NCI-H187 (cell line): ENCODE data around the gene PGBD5.

ENCODE experiments used
- DNase-seq, 2 experiments: peaks; one replicate each; lab custom pipeline; 2025; lab: John Stamatoyannopoulos, UW

PGBD5 gene

DNA sequence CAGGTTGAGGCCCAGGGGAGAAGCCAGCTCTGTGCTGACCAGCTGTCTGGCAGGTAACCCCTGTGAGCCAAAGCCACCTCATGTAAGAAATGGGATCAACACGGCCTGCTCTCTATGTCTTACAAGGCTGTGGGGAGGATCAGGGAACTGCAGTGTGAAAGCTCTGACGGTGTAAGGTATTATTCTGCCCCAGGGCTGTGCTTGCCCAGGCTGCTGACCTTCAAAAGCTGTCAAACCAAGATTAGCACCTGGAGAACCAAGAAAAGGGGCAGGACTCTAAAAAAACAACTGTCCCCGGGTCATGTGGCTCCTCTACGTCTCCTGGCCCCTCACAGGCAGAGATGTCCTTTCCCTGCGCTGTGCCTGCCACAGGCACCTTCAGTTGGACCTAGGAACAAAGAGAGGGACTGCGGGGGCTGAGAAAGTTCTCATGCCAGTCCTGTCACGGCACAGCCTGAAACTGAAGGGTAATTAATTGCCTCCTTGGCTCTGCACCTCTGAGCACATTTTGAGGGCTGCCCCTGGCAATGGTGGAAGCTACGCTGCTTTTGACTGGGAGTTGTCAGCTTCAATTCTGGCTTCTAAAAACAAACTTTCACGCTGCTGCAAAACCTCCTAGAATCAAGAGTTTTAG lies 77.6 kb downstream of the PGBD5 start:
- no peak for DNase-seq

DNA sequence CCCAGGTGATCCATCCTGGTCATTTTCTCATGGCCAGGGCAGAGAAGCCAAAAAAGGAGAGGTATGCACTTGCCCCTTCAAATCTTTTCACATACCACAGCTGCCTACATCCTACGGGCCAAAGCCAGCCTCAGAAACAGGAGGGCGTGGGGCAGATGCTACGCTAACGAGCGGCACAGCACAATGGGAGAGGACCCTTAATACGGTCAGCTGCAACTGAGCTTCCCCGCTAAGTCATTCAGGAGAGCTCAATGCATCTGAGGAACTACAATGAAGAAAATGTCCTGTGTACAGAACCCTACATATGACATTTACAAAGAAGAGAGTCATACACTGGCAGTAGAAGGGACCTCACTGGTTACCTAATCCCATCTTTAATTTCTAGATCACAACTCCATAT lies 78.2 kb downstream of the PGBD5 start:
- DNase-seq, result no peak

DNA sequence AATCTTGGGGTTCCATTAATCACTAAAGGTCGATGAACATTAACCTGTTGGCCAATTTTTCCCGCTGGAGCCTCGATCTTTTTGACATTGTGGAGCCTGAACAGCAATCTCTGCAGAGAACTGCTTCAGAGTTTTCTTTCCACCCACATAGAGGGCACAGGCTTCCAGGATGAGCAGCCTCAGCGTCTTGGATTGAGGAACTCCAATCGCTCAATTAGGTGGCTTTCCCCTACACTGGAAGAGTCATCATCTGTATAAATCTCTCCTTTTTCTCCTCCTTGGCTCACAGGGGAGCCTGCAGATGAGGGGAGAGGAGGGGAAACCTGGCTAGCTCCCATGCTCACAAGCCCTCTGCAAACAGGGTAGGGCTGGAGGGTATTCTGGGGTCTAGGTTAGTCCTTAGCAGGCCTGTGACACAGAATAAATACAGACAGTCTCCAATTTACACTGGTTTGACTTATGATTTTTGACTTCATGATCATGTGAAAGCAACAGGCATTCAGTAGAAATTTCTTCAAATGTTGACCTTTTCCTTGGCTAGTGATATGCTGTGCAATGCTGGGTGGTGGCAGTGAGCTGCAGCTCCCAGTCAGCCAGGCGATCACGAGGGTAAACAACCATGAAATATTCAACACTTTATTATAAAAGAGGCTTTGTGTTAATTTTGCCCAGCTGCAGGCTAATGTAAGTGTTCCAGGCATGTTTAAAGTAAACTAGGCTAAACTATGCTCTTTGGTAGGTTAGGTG lies 80.8 kb downstream of the PGBD5 start:
- no peak for DNase-seq

DNA sequence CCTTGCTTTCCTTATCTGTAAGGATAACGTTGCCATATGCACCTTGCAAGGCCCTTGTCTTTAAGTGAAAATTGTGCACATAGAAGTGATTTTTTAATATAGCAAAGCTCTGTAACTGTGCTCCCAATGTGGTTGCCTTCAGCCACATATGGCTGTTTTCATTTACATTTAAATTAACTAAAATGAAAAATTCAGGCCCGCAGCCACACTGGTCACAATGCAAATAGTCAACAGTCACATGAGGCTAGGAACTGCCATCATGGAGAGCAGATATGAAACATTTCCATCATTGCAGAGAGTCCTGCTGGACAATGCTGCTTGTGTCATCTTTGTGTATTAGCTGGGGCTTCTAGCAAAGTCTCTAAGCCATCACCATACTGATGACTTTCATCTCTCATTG lies 83.4 kb downstream of the PGBD5 start:
- no peak for DNase-seq

DNA sequence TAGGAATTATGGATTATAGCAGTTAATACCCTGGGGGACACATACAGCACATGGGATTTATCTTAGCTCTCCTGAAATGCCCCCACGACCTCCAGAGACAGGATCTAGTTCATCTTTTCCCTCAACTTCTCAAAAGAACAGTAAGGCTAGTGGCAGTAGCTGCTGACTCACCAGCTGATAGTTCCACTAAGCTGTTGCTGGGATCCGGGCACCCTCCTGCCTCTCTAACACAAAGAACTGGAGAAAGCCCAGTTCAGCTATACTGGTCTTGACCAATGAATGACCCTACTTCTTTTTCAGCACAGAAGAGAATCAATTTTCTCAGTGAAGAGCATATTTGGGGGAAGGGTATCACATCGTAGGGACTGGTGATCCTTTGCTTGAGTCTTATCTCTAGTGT lies 84.1 kb downstream of the PGBD5 start:
- DNase-seq, result no peak

DNA sequence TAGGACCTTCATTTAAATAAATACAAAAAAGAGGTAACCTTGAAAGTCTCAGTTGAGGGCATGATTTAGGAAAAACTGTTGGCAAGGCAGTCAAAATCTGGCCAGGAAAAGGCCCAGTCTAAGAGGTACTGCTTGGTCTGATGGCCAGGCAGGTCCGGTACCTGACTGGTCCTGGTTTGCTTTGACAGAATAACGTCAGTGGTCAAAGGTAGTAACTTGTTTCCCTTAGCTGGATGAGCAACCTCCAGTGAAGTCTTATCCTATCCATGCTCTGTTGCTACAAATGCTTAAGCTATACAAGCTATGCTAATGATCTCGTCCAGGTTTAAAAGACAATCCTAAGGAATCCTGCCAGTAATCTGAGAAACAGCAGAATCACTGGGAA lies 85.0 kb downstream of the PGBD5 start:
- no peak for DNase-seq

DNA sequence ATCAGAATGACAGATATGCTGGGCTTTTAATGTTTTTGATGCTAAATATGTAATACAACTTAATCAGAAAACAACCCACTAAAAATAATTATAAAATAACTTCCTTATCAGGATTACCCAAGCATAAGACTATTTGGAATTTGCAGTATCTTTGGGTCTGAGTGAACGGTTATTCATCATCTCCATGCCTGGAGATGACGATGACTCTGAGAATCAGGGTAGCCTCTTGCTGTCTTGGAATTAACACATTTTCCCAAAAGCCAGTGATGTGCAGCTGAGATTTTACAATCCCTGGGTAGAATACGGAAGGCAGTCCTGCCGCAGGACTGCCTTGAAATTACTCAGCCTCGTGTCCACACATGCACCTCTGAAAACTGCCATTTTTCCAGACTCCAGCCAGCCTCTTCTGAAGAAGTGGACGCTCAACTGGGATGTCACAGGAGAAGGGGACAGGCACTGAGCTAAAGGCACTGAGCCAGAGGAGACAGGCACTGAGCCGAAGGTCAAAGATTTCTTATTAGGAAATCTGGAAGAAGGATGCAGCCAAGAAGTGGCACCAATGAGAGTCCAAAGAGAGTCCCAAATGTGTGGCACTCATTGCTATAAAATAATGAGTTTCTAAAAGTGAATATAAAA lies 85.5 kb downstream of the PGBD5 start:
- no peak for DNase-seq

DNA sequence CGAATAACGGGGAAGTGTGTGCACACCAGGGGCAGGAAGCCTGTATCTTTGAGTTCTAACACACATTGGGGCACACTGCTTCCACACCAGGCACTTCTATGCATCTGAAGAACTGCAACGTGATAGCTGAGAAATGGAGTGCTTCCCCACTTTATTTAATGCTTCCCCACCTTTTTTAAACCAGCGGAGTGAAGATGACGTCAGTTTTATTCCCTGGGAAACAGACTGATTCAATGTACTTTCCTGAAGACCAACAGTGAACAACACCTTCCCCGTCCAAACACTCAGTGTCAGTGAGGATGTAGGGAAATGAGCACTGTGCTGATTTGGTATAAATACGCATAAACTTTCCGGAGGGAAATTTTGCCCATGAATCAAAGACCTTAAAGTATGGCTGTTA lies 87.1 kb downstream of the PGBD5 start:
- no peak for DNase-seq

DNA sequence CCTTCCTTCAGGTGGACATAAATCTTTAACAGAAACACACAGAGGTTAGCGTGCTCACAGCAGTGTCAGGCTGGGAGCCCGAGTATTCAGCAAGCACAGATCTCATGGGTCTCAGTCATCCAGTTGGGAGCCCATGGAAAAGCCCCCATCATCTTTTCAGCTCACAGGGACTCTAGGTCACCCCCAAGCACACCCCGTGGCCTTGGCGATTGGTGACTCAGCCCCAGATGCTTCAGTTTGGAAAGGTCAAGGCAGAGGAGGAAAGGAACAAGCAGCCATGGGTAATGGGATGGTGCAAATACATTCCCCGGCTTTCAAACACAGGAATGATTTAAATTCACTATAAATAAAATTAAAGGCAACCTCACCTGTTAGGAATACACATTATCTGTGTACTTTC lies 88.9 kb downstream of the PGBD5 start:
- DNase-seq, result no peak

DNA sequence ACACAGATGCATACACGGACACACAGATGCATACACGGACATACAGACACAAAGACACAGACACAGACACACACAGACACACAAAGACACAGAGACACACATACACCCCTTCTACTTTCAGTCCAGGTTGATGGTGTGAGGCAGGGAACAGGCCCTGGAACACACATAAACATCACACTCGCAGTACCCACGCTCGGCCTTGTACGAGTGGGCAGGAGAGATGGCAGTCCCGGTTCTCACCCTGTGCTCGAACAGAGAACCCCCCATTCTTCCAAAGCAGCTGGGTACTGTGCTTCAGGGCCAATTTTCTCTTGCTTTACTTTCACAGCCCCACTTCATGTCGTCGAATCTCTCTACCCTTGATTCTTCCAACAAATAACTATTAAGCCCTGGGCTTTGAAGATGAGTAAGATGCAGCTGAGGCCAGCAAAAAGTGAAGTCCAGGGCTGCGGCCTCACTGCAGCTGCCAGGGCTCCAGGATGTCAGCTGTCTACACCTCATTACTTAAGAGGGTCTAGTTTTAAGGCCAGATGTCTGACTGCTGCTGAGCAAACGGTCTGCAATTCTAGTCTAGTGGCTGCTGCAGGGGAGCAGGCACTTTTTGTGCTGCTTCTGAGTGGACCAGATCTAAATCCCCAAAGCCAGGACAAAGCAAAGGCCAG lies 90.1 kb downstream of the PGBD5 start:
- DNase-seq, result no peak

DNA sequence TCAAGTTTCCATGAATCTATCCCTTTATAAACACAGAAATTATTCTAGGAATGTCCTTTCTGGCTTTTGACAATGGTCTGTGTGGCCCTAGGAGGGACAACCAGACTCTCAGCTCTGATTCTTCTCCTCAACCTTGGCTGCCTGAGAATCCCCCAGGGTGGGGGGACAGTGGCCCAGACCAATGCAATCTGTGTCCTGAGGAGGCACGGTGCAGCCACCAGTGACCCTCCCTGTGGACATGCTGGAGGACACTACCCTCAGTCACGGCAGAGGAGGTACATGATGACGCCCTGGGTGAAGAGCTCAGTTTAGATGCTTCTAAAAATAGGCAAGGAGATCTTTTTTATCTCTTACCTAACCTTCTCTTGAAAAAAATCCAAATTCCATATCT lies 91.7 kb downstream of the PGBD5 start:
- no peak for DNase-seq

DNA sequence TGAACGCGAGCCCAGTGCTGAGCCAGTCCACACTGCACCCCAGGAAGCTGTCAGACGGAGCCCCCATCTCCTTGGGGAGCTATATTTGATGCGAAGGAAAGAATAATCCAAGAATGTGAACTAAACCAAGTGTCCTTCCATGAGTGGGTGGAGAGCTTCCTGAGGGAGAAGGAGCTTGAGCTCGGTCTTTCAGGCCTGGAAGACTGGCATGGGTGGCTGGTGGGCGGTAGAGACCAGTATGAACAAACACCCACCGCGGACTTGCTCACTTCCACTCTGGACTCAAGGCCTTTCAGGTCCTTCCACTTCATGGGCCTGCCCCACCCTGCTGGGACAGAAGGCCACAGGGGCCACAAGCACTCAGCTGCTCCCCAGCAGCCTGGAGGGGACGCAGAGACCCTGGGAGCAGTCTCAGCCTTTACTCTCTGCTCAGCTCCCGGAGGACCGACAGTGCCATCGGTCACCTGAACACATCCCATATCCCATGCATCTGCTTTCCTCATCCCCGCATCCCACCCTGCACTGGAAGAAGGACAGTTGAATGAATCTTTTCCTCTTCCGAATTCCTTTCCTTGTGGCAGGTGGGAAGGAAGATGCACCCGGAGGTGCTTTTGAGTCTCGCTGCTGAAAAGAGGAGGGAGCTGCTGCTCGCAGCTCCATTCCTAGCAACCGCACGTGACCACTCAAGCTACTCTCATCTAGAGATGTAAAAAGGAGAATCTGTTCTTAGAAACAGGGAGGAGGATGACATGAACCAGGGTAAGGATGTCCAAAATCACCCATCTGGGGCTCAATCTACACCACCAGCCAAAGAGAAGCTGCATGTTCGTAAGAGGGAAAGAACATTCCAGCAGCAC lies 92.3 kb downstream of the PGBD5 start:
- no peak for DNase-seq

DNA sequence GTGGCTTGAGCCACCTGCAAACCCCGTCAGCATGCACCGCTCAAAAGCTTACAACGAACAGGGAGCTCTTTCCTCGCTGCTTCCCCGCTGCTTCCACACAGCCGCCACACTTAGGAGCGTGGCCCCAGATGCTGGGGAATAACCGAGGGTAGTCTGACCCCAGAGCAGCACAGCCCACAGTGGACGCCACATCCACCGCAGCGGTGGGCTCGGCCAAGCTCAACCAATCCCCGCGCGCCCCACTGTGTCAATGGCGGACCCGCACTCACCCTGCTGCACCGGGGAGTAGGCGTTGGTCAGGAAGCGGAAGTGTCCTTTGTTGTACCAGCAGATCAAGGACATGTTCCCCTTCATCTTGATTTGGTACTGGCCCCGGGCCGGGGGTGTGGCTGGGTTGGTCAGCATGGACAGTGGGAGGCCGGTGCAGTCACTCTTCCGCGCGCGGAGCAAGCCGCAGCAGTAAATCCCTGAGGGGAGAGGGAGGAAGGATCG lies 93.5 kb downstream of the PGBD5 start:
- DNase-seq, result no peak

DNA sequence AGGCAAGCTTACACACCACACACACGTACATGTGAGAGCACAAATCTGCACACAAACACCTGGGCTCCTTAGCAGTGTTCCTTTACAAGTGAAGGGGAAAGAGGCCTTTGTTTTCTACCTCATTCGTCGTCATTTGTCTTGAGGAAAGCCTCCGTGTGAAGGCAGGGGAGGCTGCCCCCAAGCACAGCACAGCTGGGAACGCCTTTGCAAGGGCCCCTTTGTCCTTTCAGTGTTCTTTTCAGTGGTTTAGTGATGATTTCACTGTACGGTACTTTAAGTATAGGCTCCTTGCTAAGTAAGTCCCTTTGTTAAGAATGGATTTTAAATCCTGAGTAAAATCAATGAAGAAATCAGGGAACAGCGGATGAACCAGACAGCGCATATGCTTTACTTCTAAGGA lies 94.1 kb downstream of the PGBD5 start:
- DNase-seq, result no peak

DNA sequence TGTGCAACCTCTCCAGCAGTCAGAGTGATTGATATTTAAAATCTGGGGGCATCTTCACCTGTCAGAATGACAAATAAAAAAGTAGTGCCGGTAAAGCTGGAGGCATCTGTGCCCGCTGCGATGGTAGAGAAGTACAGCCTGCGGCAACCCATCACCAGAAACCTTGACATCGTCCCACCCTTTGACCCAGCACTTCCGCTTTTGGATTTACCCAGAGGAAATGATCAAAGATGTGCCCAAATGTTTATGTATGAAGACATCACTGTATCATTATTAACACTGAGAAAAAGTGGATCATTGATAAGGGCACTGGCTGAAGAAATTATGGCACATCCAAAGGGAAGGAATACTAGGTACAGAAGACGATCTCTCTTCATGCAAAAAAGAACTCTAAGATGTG lies 96.0 kb downstream of the PGBD5 start:
- no peak for DNase-seq

DNA sequence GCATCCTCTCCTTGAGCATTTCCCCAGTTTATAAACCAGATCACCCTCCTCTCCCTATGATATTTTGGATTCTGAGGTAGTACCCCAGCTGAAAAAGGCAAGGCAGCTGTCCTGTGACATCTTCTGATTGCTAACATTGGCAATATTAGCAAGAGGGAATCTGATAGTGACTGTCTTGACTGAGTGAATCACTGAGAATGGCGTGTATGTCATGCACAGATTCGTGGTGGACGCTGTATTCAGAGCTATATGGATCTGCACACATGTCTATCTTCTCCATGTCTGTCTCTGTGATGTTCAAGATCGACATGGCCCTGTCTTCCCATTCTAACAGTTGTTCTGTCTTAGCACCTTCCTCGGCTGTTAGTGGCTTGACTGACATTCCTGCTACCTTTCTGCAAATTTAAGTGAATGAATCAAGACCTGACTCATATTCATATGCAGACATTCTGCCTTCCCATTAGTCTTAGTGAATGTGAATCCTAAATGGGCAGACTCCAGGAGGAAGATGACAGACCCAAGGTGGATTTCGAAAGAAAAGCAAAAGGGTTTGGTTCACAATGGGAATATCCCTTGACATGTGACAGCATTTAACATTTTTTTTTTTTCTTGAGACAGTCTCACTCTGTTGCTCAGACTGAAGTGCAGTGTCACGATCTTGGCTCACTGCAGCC lies 97.7 kb downstream of the PGBD5 start:
- DNase-seq, result no peak

DNA sequence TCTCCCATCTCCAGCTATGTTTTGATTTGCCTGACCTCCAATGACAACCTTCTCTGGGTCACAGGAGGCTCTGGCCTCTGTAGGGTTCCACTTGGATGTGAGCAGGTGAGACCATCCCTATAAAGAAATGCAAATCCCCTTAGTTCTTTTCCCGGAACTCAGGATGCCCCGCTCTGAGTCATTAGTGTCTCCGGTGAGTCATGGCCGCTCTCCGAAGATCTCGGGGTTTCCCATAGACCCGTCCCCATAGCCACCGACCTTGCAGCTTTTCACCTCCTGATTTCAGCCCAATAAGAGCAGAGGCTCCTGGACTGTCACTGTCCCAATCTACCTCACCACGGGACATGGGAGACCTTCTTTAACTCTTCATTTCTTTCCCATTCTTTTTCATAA lies 98.2 kb downstream of the PGBD5 start:
- DNase-seq, result no peak

DNA sequence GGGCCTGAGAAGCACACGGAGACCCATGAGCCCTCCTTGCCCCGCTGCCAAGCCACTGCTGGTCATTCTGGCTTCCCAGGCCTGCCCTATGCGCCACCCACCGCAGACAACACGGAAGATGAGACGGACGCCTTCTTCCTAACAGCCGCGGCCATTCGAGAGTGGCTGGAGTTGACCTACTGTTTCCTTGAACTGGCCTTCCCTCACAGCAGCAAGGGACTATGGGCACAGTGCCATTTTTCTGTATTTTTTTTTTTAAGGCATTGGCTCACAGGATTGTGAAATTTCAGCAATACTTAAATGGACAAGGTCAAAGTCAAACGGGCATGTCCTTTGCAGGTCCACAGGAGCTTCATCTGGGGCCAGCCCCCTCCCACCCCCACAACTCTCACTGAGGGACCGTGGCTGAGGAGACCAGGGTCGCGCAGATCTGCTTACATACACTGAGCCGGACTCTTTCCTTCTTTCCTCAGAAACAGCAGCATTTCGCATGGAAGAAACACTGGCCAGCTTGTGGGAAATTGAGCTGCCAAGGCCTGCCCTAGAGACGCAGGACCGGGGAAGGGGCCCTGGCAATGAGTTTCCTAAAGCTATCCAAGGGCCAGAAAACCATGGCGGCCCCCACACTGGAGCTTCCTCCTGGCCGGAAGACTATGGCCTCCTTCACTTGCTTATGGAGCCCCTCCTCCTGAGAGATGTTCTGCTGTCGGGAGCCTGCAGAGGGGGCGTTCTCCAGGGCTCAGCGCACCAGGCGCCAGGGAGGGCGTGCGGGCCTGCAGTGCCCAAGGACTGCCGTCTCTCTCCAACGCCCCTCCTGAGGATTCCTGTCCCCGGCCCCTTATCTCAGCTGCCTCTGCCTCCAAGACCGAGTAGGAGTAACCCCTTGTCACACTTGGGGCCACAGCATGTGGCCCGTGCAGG lies 98.9 kb downstream of the PGBD5 start:
- no peak for DNase-seq

DNA sequence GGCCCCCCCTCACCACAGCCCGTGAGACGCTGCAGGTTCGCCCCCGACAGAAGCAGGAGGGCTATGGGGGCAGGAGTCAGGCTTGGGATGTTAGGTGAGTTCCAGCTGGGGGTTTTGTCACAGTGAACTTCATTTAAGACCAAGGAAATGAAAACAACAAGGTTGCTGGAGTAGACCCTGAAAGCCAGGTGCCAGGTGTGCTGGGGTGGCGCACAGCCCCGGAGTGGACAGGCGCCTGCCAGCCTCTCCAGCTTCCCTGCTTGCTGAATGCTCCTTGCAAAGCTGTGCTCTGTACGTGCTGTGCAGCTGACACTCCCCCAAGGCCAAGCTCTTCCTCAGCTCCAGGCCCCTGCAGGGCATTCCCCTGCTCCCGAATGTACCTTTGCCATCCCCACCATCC lies 102.4 kb downstream of the PGBD5 start:
- no peak for DNase-seq

DNA sequence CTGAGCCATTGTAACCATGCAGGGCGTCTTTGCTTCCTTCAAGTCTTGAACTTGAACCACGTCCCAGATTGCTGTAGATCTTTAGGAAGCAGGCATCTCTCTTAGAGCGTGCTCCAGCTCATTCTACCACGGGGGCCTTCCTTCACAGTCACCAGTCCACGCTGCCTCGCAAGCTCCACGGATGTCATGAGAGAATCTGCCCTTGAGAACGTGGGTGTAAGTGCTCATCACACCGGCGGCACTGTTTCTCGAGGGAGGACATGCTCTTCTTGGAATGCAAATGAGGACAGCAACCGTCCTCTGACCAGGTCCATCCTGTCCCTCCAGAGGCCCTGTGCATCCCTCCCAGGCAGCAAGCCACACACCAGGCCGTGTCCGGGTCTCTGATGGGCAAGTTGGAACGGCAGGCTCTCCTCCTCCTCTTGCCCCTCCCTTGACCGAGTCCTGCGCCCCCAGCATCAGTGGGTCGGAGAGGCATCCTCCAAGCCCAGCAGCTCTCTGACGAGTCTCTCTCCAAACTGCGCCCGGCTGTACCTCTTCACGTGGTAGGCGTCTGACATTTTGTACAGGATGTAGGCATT lies 103.1 kb downstream of the PGBD5 start:
- DNase-seq, result no peak
